Brain pericyte (primary cell): ENCODE measurements around the gene LHFPL3.

Experiments used
- DNase-seq: peaks from one replicate; pipeline ENCODE4 v3.0.0-alpha.2; 2012; ENCODE audit warnings: low read depth, low spot score

The LHFPL3 gene

DNA sequence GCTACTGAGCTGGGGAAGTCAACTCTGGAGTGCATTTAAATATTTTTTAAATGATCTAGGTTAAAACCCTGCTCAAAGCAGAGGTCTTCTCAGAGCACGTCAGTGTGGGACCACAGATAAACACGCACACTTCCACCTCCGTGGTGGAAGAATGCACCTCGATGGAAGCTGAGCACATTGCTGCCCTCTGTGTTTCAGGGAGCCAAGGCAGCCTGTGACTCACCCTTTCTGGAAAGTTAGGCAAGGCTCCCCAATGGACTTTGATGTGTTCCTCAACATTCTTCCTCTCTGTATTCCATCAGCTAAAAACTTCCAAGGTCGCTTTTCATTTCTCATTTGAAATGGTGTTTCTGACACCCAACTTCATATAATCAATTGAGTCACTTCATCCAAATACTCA, 514.8 kb downstream of the LHFPL3 start:
- DNase-seq, result no peak

DNA sequence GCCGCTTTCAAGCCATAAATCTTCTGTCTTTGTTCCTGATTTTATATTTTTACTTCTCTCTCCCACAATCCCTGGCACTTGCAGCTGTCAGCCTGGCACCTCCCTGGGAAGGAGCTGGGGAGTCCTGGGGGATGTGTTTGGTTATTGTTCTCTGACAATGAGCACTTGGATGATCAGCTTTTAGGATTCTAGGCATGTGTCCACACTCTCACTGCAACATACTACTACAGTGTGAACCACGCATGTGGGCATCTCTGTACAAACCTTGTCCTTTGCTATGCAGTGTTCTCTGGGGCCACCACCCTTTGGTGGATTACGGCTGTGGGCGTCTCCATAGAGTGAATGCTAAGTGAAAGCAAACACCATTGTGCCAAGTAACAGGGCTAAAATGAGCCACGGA, 517.2 kb downstream of the LHFPL3 start:
- no peak for DNase-seq

DNA sequence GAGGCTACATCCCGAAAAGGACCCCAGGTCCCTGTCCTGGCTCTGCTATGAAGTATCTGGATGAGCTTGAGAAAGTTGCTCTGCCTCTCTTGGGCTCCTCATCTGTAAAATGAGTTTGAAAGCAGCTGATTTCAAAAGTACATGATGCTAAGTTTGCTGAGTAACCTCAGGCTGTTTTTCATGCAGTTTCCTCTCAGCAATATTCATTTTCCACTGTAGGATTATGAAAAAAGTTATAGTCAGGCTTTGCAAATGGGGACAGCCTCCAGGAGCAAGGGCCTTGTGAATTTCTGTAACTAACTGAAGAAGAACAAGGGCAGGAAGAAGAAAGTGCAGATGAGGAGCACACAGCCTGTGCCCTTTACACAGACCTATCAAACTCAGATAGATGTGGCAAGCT, 518.3 kb downstream of the LHFPL3 start:
- DNase-seq, result no peak

- DNase-seq, result no peak
These were observed 520.0 kb downstream of the LHFPL3 start for GRCh38 chr7:104848138-104848990.

- DNase-seq, result no peak
These were observed 522.0 kb downstream of the LHFPL3 start for GRCh38 chr7:104850374-104850773.

DNA sequence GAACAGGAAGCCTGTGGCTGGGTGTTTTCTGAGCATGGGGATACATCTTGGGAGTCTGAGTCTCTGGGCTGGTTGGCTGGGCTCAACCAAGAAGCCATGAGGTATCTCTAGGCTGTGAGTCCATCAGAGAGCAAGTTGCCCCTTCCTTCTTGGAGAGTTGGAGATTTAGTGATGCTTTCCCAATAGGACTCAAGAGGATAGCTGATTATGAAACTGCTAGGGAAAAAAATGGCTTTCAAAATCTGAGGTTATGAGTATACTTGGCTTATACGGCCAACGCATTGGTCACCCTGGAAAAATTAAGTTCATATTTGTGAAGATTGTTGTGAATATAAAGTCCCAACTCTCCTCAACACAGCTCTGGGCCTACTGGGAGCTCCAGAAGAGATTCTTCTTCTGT, 522.9 kb downstream of the LHFPL3 start:
- DNase-seq, result no peak

- DNase-seq, result no peak
These were observed 524.0 kb downstream of the LHFPL3 start for GRCh38 chr7:104852386-104852785.

- DNase-seq, result no peak
These were observed 527.5 kb downstream of the LHFPL3 start for GRCh38 chr7:104855861-104856260.

- DNase-seq, result no peak
These were observed 529.3 kb downstream of the LHFPL3 start for GRCh38 chr7:104857458-104858425.

DNA sequence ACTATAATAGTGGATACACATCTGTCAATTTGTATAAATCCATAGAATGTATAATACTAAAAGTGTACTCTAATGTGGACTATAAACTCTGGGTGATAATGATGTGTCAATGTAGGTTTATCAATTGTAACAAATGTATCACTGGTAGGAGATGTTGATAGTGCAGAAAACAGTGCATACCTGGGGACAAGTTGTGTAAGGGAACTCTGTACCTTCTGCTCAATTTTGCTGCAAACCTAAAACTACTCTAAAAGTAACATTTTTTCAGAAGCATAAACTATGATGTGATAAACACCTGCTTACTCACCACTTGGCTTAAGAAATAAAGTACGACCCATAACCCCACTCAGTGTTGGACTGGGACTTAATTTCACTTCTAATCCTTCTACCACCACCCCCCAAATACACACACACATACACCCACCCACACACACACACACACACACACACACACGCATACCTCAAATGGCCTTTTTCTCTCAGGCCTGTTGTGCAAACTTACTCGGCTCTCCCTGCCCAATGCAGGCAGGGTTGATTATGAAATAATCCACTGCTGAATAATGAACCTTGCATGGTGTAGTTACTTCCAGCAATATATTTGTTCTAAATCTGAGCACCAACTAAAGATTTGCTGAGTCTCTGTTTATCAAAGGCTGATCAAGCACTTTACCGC, 531.5 kb downstream of the LHFPL3 start:
- DNase-seq, result no peak

DNA sequence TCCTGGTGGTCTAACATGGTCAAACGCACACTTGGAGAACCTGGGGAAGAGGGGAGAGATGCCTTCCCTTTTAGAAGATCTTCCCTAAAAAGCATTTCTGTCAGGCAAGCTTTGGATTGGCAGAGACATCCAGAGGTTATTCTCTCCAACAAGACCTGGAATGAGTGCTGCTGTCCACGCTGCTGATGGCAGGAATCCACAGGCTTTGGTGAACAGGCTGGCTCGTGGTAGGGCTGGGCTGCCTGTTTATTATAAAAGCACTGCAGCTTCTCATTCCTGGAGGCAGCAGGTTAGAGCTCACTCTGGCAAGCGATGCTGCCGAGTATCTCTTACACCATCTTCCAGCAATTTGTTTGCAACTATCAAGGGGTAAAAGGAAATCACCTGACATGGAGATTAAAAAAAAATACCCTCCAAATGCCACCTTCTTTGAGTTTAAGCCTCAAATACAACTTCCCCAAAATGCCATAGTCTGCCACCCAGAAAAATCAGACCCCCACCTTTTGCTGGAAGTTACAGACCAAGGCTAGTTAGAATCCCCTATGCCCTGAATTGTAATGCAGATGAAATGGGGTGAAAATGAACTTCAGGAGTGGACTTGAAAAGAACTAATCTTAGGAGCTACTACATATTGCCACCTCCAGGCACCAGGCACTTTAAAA, 533.5 kb downstream of the LHFPL3 start:
- no peak for DNase-seq

GRCh38 chr7:104862719-104863118, 534.3 kb downstream of the LHFPL3 start:
- DNase-seq, result no peak

- no peak for DNase-seq
These were observed 545.0 kb downstream of the LHFPL3 start for GRCh38 chr7:104873401-104873800.

GRCh38 chr7:104878577-104878976, 550.2 kb downstream of the LHFPL3 start:
- no peak for DNase-seq

- no peak for DNase-seq
These were observed 554.9 kb downstream of the LHFPL3 start for GRCh38 chr7:104883248-104883717.

- DNase-seq, result peak; percentile 24
These were observed 555.5 kb downstream of the LHFPL3 start for GRCh38 chr7:104883718-104884452.

GRCh38 chr7:104886651-104887050, 558.2 kb downstream of the LHFPL3 start:
- no peak for DNase-seq

DNA sequence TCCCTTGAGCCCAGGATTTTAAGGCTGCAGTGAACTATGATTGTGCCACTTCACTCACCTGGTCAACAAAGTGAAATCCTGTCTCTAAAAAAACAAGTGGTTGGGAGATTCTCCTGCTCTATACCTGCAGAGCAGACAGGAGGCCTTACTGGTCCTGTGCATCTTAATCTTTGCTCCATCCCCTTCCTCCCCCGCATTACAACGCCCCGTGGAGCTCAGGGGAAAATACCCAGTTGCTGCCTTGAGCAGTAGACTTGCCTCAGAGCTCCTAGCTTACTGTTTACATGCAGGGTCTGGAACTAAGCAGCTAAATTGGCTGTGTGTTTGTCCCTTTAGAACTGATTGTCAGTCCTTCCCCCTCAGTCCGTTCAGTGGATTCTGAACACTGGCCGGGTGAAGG, 561.8 kb downstream of the LHFPL3 start:
- no peak for DNase-seq

DNA sequence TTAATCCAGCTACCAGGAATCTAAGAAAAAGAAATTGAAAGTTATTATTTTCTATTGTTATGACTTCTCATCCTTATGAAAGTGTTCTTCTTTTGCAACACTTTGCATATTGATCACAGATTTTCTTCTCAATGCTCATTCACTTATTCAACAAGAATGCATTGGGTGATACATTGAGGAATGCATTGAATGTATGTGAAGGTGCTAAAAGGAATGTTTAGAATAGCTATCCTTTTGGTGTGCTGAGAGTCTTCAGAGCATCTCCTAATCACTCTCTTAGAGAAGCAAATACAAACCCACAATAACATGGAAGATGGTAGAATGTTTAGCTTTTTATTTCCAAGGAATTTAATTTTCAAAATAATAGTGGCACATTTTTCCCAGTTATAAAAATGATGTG, 563.5 kb downstream of the LHFPL3 start:
- no peak for DNase-seq

GRCh38 chr7:104894314-104894713, 565.9 kb downstream of the LHFPL3 start:
- no peak for DNase-seq
